HEK293 (cell line): ENCODE results near the gene PTPRN2.
"Not testable (repeated sequence)": the region's sequence is repeated elsewhere in the genome, so short reads cannot be mapped to it uniquely, and the experiment has no call there.

Source experiments
- CTCF ChIA-PET: fragments of 350-600 bp; formaldehyde crosslinking; extraction: SDS; loops from one replicate; lab custom pipeline; 2021; ENCODE audit warnings: antibody characterized with exemption; lab: Yijun Ruan, JAX
- POLR2A ChIA-PET: fragments of 300-600 bp; formaldehyde crosslinking; extraction: SDS; loops from one replicate; lab custom pipeline; 2020; ENCODE audit warnings: antibody characterized with exemption, inconsistent platforms; lab: Yijun Ruan, JAX
- H3K27ac ChIP-seq: fragments of 200-500 bp; sonication (Bioruptor generic); 2 replicates; pipeline ENCODE4 v1.5.1; 2014; ENCODE audit warnings: low read depth, low read length, control low read depth, inconsistent platforms; ENCODE audit errors: extremely low read depth
- H3K36me3 ChIP-seq, 2 experiments: fragments of 200-500 bp in 1 of 2; sonication (Bioruptor generic) in 1 of 2; 1 replicate in 1 of 2; 2 replicates in 1 of 2; pipeline ENCODE4 v1.5.1; 2014 to 2017; ENCODE audit warnings: inconsistent platforms in 2 of 2, low read length in 2 of 2; ENCODE audit not compliant: control insufficient read depth in 2 of 2, insufficient read depth in 1 of 2
- H3K4me1 ChIP-seq: fragments of 200-500 bp; sonication (Bioruptor generic); 2 replicates; pipeline ENCODE4 v1.5.1; 2014; ENCODE audit warnings: mild to moderate bottlenecking, low read length, inconsistent platforms; ENCODE audit not compliant: control insufficient read depth, insufficient read depth
- H3K4me3 ChIP-seq: 2 replicates; pipeline ENCODE4 v1.5.1; 2011; ENCODE audit warnings: low read depth, mild to moderate bottlenecking, control low read depth, low read length, moderate library complexity
- H3K9me3 ChIP-seq: fragments of 200-500 bp; sonication (Bioruptor generic); 2 replicates; pipeline ENCODE4 v1.5.1; 2014; ENCODE audit warnings: low read depth, low read length, inconsistent platforms; ENCODE audit not compliant: control insufficient read depth, insufficient read depth
- HOXD13 ChIP-seq: sonication (generic); formaldehyde crosslinking; IDR thresholded peaks from 2 replicates; pipeline ENCODE4 v1.8.0; 2022; ENCODE audit warnings: missing genetic modification reagents, borderline replicate concordance
- OVOL3 ChIP-seq: fragments of 450-650 bp; formaldehyde crosslinking; IDR thresholded peaks from 2 replicates; pipeline ENCODE4 v1.5.1; 2016; ENCODE audit warnings: missing biosample characterization, missing genetic modification characterization
- PRDM1 ChIP-seq: fragments of 450-650 bp; formaldehyde crosslinking; IDR thresholded peaks from 2 replicates; pipeline ENCODE4; 2016; ENCODE audit warnings: missing biosample characterization, missing genetic modification characterization
- TRIM28 ChIP-seq: IDR thresholded peaks from 2 replicates; pipeline ENCODE4 v1.6.1; 2011; ENCODE audit warnings: low read length, control low read depth, borderline replicate concordance
- WT1 ChIP-seq: fragments of 450-650 bp; formaldehyde crosslinking; IDR thresholded peaks from 2 replicates; pipeline ENCODE4 v1.5.1; 2016; ENCODE audit warnings: missing biosample characterization, missing genetic modification characterization
- ZNF155 ChIP-seq: fragments of 450-650 bp; formaldehyde crosslinking; IDR thresholded peaks from 2 replicates; pipeline ENCODE4 v1.5.1; 2016; ENCODE audit warnings: missing biosample characterization, missing genetic modification characterization
- ZNF274 ChIP-seq, 2 experiments: fragments of 200-500 bp in 1 of 2; fragments of 450-650 bp in 1 of 2; sonication (Bioruptor generic) in 1 of 2; formaldehyde crosslinking in 1 of 2; IDR thresholded peaks; 2 replicates each; pipeline versions ENCODE4 v1.5.1 to v1.6.1; 2014 to 2016; ENCODE audit warnings: borderline replicate concordance in 1 of 2, inconsistent platforms in 1 of 2, low read length in 1 of 2, missing biosample characterization in 1 of 2, missing genetic modification characterization in 1 of 2
- ZNF501 ChIP-seq: fragments of 450-650 bp; formaldehyde crosslinking; IDR thresholded peaks from 2 replicates; pipeline ENCODE4 v1.5.1; 2016; ENCODE audit warnings: missing biosample characterization, missing genetic modification characterization
- ZNF514 ChIP-seq: fragments of 450-650 bp; formaldehyde crosslinking; IDR thresholded peaks from 2 replicates; pipeline ENCODE4 v1.5.1; 2016; ENCODE audit warnings: missing biosample characterization, missing genetic modification characterization
- ZNF555 ChIP-seq: fragments of 450-650 bp; formaldehyde crosslinking; conservative IDR thresholded peaks from 2 replicates; pipeline ENCODE4 v1.5.1; 2017; ENCODE audit warnings: missing biosample characterization, mild to moderate bottlenecking, missing genetic modification characterization, inconsistent platforms
- ZNF561 ChIP-seq: fragments of 450-650 bp; IDR thresholded peaks from 2 replicates; pipeline ENCODE4 v1.5.1; 2018; ENCODE audit warnings: missing biosample characterization, missing genetic modification characterization, borderline replicate concordance
- ZNF610 ChIP-seq: fragments of 450-650 bp; formaldehyde crosslinking; IDR thresholded peaks from 2 replicates; pipeline ENCODE4 v1.5.1; 2016; ENCODE audit warnings: missing biosample characterization, missing genetic modification characterization, borderline replicate concordance
- ZNF677 ChIP-seq: fragments of 450-650 bp; IDR thresholded peaks from 2 replicates; pipeline ENCODE4 v1.5.0; 2018; ENCODE audit warnings: missing biosample characterization, mild to moderate bottlenecking, missing genetic modification characterization, moderate library complexity
- ZNF701 ChIP-seq: fragments of 450-650 bp; formaldehyde crosslinking; IDR thresholded peaks from 2 replicates; pipeline ENCODE4 v1.5.1; 2016; ENCODE audit warnings: missing biosample characterization, missing genetic modification characterization
- ZNF830 ChIP-seq: fragments of 450-650 bp; IDR thresholded peaks from 2 replicates; pipeline ENCODE4 v1.5.0; 2018; ENCODE audit warnings: missing biosample characterization, missing genetic modification characterization, low read depth, mild to moderate bottlenecking, moderate library complexity
- TF ChIP-seq, protein P1 (sequence below): fragments of 450-650 bp; IDR thresholded peaks from 2 replicates; pipeline ENCODE4 v1.5.1; 2018; ENCODE audit warnings: missing biosample characterization, missing genetic modification characterization
- TF ChIP-seq, protein P2 (sequence below): fragments of 450-650 bp; formaldehyde crosslinking; IDR thresholded peaks from 2 replicates; pipeline ENCODE4 v1.5.1; 2016; ENCODE audit warnings: missing biosample characterization, missing genetic modification characterization
- TF ChIP-seq, protein P3 (sequence below): fragments of 450-650 bp; formaldehyde crosslinking; IDR thresholded peaks from 2 replicates; pipeline ENCODE4 v1.5.1; 2017; ENCODE audit warnings: missing biosample characterization, missing genetic modification characterization

PTPRN2 gene

DNA sequence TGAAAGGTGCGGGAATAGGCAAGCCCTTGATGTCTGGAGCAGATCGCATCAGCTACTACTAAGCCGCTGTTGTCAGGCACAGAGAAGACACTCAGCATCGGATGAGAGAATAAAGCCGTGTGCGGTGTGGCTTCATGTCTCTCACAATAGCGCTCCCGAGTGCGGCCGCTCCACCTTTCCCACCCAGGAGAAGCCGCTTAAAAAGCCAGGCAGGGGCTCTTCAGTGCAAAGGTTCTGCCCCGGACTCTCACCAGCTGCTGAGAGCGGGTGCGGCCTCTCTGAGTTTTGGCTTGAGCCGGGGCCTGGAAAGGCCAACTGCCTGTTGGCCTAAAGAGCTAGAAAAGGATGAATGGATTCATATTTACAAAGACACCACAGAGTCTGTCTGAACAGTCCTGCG is 650.2 kb downstream of the PTPRN2 start:
- CTCF ChIA-PET: interaction anchor here (0.7 kb wide), 1 partner anchor 1340 kb away, joined by 3 read pairs; no protein-coding TSS in a partner anchor
- no peaks in the 10 kb centered on the region for H3K9me3 ChIP-seq
- POLR2A ChIA-PET: no interaction called here

DNA sequence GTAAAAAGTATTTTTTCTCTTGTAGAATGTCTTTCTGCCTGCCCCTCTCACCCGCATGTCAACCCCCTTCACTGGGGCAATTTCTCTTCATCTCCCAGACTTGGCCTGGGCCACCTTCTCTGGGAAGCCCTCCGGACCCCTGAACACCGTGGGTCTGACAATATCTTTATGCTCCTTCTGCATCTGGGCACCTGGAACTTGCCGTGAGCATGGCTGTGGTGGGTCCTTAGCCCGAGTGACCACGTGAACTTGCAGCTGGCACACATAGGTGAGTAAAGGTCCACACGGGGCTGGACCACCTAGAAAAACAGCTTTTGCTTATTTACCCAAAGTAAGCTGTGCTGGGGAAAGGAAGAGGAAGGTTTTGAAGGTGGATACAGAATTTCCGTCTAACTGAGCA is 650.6 kb downstream of the PTPRN2 start:
- Histone ChIP-seq H3K4me3 (no peak overlapping the region), H3K9me3 (no peaks in the 10 kb centered on the region), H3K4me1 (no peaks in the 10 kb centered on the region), H3K36me3 (no peaks in the 10 kb centered on the region), H3K27ac (no peak overlapping the region)
- TF ChIP-seq ZNF830 (tag by site-specific recombination) (no peak), ZNF561 (no peak), ZNF555 (no peak), ZNF274 (IDR thresholded peaks at IDR 0.05; ENCODE audit: low read length) (no peak), ZNF274 (tag by site-specific recombination; IDR thresholded peaks at IDR 0.05; ENCODE audit: borderline replicate concordance) (no peak), OVOL3 (tag by site-specific recombination) (no peak), ZNF610 (tag by site-specific recombination) (no peak), PRDM1 (no peak), ZNF155 (tag by site-specific recombination) (no peak), TRIM28 (no peak)
- TF ChIP-seq, protein P1, sequence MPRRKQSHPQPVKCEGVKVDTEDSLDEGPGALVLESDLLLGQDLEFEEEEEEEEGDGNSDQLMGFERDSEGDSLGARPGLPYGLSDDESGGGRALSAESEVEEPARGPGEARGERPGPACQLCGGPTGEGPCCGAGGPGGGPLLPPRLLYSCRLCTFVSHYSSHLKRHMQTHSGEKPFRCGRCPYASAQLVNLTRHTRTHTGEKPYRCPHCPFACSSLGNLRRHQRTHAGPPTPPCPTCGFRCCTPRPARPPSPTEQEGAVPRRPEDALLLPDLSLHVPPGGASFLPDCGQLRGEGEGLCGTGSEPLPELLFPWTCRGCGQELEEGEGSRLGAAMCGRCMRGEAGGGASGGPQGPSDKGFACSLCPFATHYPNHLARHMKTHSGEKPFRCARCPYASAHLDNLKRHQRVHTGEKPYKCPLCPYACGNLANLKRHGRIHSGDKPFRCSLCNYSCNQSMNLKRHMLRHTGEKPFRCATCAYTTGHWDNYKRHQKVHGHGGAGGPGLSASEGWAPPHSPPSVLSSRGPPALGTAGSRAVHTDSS: no peak
- TF ChIP-seq, protein P2, sequence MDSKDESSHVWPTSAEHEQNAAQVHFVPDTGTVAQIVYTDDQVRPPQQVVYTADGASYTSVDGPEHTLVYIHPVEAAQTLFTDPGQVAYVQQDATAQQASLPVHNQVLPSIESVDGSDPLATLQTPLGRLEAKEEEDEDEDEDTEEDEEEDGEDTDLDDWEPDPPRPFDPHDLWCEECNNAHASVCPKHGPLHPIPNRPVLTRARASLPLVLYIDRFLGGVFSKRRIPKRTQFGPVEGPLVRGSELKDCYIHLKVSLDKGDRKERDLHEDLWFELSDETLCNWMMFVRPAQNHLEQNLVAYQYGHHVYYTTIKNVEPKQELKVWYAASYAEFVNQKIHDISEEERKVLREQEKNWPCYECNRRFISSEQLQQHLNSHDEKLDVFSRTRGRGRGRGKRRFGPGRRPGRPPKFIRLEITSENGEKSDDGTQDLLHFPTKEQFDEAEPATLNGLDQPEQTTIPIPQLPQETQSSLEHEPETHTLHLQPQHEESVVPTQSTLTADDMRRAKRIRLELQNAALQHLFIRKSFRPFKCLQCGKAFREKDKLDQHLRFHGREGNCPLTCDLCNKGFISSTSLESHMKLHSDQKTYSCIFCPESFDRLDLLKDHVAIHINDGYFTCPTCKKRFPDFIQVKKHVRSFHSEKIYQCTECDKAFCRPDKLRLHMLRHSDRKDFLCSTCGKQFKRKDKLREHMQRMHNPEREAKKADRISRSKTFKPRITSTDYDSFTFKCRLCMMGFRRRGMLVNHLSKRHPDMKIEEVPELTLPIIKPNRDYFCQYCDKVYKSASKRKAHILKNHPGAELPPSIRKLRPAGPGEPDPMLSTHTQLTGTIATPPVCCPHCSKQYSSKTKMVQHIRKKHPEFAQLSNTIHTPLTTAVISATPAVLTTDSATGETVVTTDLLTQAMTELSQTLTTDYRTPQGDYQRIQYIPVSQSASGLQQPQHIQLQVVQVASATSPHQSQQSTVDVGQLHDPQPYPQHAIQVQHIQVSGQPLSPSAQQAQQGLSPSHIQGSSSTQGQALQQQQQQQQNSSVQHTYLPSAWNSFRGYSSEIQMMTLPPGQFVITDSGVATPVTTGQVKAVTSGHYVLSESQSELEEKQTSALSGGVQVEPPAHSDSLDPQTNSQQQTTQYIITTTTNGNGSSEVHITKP (tag by site-specific recombination): no peak
- ChIA-PET CTCF (interaction anchor here (0.7 kb wide), 1 partner anchor 1340 kb away, joined by 3 read pairs; no protein-coding TSS in a partner anchor), POLR2A (no interaction called here)

More for the DNA sequence above, 650.2 kb downstream of the PTPRN2 start:
- H3K36me3 ChIP-seq: no peaks in the 10 kb centered on the region
- no peaks in the 10 kb centered on the region for H3K4me1 ChIP-seq
- no peak overlapping the region for H3K4me3 ChIP-seq
- TF ChIP-seq ZNF701 (no peak), HOXD13 (CRISPR knock-in tag) (no peak), ZNF514 (no peak), WT1 (tag by site-specific recombination) (no peak), ZNF677 (tag by site-specific recombination) (no peak), ZNF501 (tag by site-specific recombination) (no peak)
- TF ChIP-seq, protein P3, sequence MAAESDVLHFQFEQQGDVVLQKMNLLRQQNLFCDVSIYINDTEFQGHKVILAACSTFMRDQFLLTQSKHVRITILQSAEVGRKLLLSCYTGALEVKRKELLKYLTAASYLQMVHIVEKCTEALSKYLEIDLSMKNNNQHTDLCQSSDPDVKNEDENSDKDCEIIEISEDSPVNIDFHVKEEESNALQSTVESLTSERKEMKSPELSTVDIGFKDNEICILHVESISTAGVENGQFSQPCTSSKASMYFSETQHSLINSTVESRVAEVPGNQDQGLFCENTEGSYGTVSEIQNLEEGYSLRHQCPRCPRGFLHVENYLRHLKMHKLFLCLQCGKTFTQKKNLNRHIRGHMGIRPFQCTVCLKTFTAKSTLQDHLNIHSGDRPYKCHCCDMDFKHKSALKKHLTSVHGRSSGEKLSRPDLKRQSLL (tag by site-specific recombination): no peak
- TF ChIP-seq, all 188 proteins: peak for 0
- H3K27ac ChIP-seq: no peak overlapping the region

DNA sequence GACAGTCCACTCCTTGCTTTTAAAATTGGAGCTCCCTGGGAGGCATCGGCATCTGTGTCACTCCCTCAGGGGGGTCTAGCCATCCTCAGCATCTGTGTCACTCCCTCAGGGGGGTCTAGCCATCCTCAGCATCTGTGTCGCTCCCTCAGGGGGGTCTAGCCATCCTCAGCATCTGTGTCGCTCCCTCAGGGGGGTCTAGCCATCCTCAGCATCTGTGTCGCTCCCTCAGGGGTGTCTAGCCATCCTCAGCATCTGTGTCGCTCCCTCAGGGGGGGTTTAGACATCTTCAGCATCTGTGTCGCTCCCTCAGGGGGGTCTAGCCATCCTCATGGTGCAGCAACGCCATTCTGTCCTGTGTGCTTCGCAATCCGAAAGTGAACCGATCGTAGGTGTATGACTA is 651.9 kb downstream of the PTPRN2 start:
- H3K9me3 ChIP-seq, H3K36me3 ChIP-seq, POLR2A ChIA-PET, H3K4me1 ChIP-seq, CTCF ChIA-PET, H3K27ac ChIP-seq, H3K4me3 ChIP-seq: not testable (repeated sequence)
